Colon (tissue), 2 donors: ENCODE measurements around the gene H2BK1.

Source experiments
- FAIRE-seq: peaks from 2 replicates; lab custom pipeline; 2012; peaks lifted over from hg19 to GRCh38; lab: Jason Lieb, UNC
- donor health status: control.
- donor health status: control.

The H2BK1 gene

GRCh38 chr7:151210087-151210854 is at the start of gene H2BK1:
TSS of gene H2BK1 (minus strand) at chr7:151210488. CDS start at chr7:151210318, 170 bp downstream.
- no peak for FAIRE-seq

DNA sequence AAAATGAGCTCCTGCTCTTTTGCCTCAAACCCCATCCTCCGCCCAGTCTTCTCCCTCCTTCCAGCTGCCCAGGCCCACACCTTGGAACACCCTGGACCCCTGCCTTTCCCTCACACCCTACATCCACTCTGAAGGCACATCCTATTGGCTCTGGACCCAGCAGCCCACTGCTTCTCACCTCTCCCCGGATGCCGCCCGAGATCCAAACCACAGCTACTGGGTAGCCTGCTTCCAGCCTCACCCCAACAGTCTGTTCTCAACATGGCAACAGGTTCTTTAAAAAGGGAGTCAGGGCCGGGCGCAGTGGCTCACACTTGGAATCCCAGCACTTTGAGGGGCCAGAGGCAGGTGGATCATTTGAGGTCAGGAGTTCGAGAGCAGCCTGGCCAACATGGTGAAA is 47.7 kb upstream of the H2BK1 start:
- no peak for FAIRE-seq

- no peak for FAIRE-seq
These were observed 46.2 kb upstream of the H2BK1 start for GRCh38 chr7:151256410-151257045.

- no peak for FAIRE-seq
These were observed 45.1 kb upstream of the H2BK1 start for GRCh38 chr7:151255390-151255789.

DNA sequence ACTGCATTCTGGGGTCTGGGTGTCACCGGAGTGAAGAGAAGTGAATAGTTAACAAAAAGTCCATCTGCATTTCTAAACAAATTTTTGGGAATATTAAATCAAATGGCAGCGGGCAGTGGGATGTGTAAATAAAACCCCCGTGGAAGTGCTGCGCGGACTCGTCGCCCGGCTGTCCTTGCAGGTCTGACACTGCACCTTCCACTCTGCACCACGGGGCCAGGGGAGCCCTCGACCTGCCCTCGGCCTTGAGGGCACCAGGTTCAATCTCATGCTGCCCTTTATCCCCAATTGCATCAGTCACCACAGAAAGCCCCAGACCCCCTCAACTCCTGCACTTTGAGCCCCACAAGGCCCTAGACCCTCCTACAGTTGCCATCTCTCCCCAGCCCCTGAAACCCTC is 44.6 kb upstream of the H2BK1 start:
- no peak for FAIRE-seq

- FAIRE-seq, result no peak
These were observed 44.0 kb upstream of the H2BK1 start for GRCh38 chr7:151254316-151254715.

DNA sequence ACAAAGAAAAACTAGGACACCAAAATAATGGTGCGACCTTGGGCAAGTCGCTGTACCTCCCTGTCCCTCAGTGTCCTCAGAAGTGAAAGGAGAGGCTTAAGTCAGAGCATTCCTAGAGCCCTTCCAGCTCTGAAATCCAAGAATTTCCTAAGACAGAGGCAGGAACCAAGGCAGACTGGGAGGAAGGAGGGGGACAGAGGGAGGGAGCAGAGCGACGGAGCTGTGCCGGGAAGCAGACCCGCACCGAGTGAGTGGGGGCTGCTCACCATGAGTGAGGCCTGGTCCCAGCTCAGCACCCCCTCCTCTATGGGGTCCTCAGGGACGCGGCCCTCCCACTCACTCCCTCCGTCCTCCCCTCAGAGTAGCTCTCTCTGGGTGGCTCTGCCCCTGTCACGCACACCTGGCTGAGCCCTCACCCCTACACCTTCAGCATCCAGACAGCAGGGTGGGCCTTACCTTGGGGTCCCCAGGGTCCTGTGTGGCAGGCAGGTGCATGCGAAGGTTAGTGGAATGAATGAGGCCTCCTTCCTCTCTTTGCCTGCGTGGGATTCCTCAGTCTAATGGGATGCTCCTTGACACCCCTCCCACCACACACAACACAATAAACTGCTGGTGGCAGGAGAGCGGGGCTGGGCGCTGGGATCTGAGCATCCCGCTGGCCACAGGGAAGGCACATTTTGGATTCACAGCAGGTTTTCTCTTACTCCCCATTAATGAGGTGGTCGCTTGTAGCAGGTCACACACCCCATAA is 42.8 kb upstream of the H2BK1 start:
- FAIRE-seq, result no peak

DNA sequence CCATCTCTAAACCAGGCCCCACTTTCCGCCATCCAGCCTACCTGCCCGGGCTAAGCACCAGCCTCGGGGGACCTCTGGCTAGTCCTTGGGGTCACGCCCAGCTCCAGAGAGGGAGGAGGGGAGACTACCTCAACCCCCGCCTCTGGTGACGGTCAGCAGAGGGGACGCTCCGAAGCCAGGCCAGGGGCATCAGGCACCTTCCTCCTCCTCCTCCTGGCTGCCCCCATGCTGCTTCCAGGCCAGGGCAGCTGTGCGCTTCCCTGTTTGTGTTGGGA is 42.2 kb upstream of the H2BK1 start:
- FAIRE-seq, result no peak

DNA sequence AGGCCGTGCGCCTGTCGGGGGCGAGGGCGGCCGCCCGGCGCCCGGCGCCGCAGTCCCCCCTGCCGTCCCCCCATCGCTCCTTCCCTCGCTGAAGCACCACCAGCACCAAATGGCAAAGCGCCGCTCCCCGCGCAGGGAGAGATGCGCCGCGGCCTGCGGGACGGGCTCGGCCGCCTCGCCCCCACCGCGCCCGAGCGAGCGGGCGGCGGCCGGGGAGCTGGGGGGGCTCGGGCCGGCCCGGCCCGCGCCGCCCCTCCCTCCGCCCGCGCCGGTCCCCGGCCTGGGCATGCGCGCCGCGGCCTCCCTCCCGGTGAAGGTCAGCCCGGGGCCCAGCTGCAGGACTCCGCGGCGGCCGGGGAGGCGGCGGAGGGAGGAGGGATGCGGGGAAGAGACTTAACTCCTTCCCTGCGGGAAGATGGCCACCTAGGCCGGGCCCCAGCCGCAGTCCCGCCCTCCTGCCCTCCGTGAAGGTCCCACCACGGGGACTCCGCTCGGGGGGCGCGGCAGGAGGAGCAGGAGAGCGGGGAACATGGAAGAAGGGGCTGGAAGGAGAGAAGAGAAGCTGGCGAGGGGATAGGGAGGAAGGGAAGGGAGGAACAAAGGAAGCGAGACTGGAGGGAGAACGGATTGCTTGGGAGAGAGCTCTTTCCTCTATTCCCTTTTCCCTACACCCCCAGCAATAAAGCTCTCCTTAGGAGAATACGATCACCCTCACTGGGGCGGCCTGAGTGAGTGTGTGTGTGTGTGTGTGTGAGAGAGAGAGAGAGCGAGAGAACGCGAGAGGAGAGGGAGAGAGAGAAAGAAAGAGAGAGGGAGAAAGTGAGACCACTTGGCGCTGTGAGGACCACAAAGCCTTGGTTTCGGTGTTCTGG is 41.6 kb upstream of the H2BK1 start:
- no peak for FAIRE-seq

- FAIRE-seq, result no peak
These were observed 41.0 kb upstream of the H2BK1 start for GRCh38 chr7:151251328-151251688.

DNA sequence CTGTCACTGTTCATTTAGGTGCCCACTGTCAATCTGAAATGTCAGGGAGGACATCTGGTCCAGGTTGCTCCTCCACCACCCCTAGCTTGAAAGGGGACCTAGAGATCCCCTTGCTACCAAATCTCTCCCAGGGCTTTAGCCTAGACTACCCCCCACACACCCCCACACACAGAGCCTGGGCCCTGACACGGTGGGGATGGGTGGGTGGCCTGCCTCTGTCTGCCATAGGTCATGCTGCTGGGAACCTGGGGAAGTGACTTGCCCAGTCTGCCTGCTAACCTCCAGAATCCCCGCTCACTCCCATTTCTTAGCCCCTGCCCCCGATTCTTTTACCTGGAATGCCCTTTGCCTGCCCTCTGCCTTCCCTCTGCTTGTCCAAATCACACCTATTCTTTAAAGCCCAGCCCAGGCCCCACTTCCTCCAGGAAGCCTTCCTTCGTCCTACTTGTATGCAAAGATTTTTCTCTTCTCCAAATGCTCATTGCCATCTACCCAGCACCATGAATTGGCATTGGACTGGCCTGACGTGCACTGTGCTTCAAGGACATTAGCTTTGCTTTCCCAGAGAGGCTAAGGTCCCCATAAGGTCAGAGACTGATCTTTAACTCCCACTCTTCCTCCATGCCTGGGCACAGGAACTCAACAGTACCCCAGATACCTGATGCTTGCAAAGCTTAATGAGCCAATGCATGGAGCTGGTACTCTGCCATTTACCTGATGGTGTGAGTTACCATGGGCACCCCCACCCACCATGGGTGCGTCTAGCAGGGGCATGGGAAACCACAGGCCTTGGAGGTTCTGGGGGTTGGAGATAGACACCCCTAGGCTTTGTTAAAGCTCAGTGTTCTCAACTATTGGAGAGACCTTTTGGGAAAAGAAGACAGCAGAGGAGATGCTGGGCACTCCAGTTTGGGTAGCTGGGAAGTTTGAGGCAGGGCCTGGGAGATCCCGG is 40.2 kb upstream of the H2BK1 start:
- no peak for FAIRE-seq

DNA sequence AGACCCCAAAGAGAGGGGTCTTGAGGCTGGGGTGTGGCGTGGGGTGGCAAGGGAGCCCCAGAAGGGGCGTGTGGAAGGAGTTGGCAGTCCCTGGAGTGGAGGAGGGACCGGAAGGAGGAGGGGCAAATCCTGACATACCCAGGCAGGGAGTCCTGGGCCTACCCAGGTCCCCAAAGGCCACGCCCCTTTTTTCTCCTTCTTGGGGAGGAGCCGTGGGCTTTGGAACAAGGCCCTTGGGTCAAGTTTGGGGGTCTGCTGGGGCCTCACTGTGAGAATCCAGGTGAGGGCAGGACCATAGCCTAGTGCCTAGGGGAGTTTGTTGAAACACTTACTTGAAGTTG is 39.4 kb upstream of the H2BK1 start:
- FAIRE-seq, result no peak

DNA sequence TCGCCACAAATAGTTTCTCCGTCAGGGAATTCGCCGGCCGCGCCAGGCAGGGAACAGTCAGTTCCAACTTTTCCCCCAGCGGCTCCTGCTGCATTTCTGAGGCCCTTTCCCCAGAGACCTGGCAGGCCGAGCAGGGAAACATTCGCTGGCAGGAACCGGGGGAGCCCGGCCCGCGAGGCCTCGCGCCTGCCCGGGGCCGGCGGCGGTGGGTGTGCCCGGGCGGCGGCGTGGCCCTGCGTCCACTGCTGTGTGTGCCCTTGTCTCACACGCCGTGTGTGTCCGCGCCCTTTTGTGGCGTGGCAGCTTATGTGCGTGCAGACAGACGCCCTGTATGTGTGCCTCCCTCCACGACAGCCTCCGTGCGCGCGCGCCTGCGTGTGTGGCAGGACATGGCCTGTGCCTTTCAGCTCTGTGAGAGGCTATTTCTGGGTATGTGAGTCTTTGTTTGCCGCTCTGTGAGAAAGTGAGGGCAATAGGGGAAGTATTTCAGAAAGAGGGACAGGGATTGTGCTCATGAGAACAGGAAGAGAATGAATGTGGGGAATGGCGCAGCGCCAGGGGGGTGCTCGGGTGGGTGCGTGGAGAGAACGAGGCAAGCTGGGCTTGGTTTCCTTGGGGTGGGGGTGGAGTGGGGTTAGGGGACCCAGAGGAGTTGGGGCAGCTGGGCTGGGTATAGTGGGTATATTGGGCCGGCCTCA is 38.9 kb upstream of the H2BK1 start:
- no peak for FAIRE-seq

- FAIRE-seq, result no peak
These were observed 38.2 kb upstream of the H2BK1 start, which contains the start of gene SMARCD3 for GRCh38 chr7:151248346-151249033. TSS of gene SMARCD3 (minus strand) at chr7:151248694. CDS start at chr7:151248562, 132 bp downstream.

- FAIRE-seq, result no peak
These were observed 37.5 kb upstream of the H2BK1 start for GRCh38 chr7:151247611-151248345.

DNA sequence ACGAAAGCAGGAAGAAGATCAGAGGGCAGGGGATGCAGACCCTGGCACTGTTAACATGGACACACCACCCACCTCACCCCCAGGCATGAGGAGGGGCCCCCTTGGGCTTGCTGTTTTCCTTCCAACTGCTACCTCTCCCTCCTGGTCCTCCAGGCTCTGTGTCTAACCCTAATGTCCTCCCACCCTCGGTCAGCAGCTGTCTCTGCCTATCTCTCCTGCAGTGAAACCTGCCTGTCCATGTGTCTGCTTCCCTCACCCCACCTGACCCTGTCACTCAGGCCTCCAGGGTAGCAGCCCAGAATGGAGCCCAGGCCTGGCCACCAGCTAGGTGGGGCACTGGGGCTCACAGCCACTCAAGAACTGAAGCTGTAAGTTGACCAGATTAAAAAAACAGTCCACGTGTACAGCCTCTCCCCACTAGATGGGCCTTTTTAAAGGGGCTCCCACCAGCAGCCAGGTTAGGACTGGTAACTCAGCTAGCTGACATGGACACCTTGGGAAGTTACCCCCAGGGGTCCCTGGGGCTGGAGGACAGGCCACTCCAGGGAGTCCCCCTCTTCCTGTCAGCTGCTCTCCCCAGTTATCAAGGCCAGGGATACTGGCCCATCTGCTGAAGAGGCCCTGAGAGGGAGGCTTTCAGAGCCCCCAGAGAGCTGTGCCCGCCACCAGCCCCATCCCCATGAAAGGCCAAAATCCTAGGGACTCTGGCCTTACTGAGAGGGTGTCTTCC is 36.7 kb upstream of the H2BK1 start:
- FAIRE-seq, result no peak

DNA sequence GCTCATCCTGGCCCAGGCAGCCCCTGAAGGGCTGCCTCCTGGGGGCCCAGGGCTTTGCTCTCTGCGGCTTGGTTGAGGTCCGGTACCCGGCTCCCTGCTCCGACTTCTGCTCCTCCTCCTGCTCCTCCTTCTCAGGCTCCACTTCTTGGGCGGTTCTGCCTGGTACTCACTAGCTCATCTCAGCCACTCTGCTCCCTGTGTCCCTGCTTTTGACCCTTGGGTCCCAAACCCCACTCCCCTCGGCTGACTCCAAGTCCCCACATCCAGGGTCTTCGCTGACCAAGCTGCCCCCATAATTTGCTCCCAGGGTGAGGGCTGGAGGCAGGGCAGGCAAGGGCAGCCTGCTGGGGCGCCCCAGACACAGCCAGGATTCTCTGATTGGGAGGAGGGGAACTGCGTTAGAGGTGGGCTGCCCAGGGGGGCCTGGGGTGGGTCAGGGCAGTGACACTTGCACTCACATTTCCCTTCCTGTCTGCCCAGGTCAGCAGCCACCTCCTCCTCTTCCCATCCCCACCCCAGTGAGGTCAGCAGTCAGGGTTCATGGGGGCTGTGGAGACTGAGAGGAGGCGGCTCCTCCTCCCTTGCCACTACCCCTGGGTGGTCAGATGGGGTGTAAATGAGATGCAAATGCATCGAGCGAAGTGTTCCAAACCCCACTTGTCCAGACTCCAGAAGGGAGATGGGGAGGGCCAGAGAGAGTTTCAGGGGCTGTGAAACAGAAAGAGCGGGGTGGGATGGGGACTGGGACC is 36.0 kb upstream of the H2BK1 start:
- FAIRE-seq, result no peak
